ENCODE data around the gene SLC25A48.

SLC25A48 gene

GRCh38 chr5:135934939-135935338, 100.5 kb downstream of the SLC25A48 start:
- Histone ChIP-seq H3K36me3 (no peaks in the 10 kb centered on the region), H3K9me3 (peaks cover 10% of the 10 kb centered on the region), H3K27me3 (no peaks in the 10 kb centered on the region), H3K4me2 (no peak overlapping the region), H4K20me1 (no peaks in the 10 kb centered on the region), H3K4me3 (no peak overlapping the region), H3K27ac (no peak overlapping the region), H3K4me1 (no peaks in the 10 kb centered on the region), H3K9ac (no peak overlapping the region)
- no peak for TF ChIP-seq Cebpa-rat (IDR thresholded peaks at IDR 0.05)

- no peak for TF ChIP-seq Cebpa-rat (IDR thresholded peaks at IDR 0.05)
Measured at GRCh38 chr5:135937245-135937911, 102.9 kb downstream of the SLC25A48 start.

More at GRCh38 chr5:135937245-135937911, 102.9 kb downstream of the SLC25A48 start:
- Histone ChIP-seq H3K27me3 (no peaks in the 10 kb centered on the region), H3K4me1 (no peaks in the 10 kb centered on the region), H3K9me3 (no peaks in the 10 kb centered on the region), H3K9ac (no peak overlapping the region), H4K20me1 (no peaks in the 10 kb centered on the region), H3K36me3 (no peaks in the 10 kb centered on the region), H3K4me2 (no peak overlapping the region), H3K27ac (no peak overlapping the region), H3K4me3 (no peak overlapping the region)
